Measurements from ENCODE around the gene ACHE.

DNA sequence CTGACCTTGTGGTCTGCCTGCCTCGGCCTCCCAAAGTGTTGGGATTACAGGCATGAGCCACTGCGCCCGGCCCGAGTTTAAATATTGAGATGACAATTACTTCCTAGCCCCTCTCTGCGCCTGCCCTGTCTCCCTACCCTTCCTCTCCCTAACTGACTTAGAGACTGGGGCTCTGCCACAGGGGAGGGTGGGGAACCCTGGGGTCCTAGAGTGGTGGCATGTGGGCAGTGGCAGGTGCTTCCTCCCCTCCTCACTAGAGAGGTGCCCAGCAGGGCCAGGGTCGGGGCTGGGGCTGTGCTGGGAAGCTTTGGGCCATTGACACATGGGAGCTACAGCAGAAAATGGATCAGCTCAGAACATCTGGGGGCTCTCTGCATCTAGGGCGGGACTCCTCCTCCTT is 7.0 kb upstream of the ACHE start:
- no peak for TF ChIP-seq POLR2A (IDR thresholded peaks at IDR 0.05)
- TF ChIP-seq, protein P1, sequence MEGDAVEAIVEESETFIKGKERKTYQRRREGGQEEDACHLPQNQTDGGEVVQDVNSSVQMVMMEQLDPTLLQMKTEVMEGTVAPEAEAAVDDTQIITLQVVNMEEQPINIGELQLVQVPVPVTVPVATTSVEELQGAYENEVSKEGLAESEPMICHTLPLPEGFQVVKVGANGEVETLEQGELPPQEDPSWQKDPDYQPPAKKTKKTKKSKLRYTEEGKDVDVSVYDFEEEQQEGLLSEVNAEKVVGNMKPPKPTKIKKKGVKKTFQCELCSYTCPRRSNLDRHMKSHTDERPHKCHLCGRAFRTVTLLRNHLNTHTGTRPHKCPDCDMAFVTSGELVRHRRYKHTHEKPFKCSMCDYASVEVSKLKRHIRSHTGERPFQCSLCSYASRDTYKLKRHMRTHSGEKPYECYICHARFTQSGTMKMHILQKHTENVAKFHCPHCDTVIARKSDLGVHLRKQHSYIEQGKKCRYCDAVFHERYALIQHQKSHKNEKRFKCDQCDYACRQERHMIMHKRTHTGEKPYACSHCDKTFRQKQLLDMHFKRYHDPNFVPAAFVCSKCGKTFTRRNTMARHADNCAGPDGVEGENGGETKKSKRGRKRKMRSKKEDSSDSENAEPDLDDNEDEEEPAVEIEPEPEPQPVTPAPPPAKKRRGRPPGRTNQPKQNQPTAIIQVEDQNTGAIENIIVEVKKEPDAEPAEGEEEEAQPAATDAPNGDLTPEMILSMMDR (IDR thresholded peaks at IDR 0.05), result no peak
